C4-2B (cell line): ENCODE measurements around the gene AFAP1L1.

Experiments used
- ZFX ChIP-seq: fragments of 450-650 bp; IDR thresholded peaks from 2 replicates; pipeline ENCODE4 v1.6.1; 2017
- TF ChIP-seq, protein P1 (sequence below): fragments of 450-650 bp; conservative IDR thresholded peaks from 2 replicates; pipeline ENCODE4 v1.5.1; 2017; ENCODE audit warnings: mild to moderate bottlenecking

DNA sequence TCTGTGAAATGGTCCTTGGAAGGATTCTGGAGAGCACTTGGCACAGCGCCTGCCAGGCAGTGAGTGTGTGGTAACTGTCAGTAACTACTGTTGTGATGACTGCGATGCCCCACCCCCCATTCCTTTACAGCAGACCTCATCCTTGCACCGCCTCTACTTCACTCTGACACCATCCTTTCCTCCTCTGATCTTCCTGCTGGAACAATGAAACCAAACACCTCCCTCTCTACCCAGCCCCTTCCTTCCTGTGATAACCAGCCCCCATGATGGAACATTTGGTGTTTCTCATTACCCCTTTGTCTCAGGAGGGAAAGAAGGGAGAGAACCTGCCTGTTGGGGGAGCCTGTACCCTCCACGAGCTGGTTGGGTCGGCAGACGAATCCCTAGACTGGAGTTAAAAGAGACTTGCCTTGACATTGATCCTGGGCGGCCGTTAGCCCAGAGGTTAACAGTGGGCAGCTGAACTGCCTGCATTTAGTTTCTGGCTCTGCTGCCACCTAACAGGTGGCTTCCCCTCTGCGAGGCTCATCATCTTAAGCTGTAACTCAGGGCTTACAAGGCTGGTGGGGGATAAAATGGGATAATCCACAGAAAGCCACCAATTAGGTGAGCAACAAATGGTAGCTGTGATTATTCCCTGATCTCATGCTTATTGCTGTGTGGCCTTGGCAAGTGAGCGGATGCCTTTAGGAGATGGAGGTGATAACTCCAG lies 39.4 kb downstream of the AFAP1L1 start:
- TF ChIP-seq, protein P1, sequence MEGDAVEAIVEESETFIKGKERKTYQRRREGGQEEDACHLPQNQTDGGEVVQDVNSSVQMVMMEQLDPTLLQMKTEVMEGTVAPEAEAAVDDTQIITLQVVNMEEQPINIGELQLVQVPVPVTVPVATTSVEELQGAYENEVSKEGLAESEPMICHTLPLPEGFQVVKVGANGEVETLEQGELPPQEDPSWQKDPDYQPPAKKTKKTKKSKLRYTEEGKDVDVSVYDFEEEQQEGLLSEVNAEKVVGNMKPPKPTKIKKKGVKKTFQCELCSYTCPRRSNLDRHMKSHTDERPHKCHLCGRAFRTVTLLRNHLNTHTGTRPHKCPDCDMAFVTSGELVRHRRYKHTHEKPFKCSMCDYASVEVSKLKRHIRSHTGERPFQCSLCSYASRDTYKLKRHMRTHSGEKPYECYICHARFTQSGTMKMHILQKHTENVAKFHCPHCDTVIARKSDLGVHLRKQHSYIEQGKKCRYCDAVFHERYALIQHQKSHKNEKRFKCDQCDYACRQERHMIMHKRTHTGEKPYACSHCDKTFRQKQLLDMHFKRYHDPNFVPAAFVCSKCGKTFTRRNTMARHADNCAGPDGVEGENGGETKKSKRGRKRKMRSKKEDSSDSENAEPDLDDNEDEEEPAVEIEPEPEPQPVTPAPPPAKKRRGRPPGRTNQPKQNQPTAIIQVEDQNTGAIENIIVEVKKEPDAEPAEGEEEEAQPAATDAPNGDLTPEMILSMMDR: no peak
- no peak for TF ChIP-seq ZFX
